CD4-positive, alpha-beta T cell treated with Interferon gamma for 1 hour (primary cell): Measurements from ENCODE around the gene RFPL3.
"Not testable (repeated sequence)": the region's sequence is repeated elsewhere in the genome, so short reads cannot be mapped to it uniquely, and the experiment has no call there.

Experiments
- DNase-seq: peaks from one replicate; pipeline ENCODE4 v3.0.0-alpha.2; 2020

The RFPL3 gene

DNA sequence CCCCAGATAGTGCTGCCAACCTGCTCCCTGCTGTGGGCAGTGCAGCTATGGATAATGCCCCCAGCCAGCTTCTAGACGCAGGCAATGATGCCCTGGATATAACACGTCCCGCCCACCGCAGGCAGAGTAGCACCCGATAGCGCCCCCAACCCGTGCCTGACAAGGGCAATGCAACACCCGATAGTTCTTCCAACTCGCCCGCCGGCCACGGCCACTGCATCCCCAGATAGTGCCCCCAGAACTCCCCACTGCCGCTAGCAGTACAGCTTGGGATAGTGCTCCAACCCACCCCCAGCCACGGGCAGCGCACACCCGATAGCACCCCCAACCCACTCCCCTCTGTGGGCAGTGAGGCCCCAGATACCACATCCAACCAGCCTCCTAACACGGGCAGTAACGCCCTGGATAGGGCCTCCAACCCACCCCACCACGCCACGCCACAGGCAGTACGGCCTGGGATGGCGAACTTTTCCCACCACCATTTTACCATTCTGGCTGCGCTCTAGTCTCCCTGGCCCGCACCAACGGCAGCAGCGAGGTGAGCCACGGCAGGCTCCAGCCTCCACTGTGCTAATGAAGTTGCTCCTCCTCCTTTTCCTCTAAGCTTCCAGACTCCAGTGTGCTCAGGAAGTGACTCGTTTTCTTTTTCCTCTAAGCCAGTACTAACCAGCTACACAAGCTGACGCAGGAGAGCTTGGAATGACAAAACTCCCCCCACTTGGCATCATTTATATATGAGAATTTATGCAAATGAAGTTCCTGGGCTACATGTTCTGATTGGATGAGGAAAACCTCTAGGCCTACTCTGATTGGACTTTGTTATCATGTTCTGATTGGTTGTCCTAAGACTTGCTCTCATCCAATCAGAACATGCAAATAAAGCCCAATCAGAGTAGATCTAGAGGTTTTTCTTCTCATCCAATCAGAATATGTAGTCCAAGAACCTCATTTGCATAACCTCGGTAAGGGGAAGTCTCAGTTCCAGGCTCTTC is 3.0 kb upstream of the RFPL3 start:
- DNase-seq = no peak

DNA sequence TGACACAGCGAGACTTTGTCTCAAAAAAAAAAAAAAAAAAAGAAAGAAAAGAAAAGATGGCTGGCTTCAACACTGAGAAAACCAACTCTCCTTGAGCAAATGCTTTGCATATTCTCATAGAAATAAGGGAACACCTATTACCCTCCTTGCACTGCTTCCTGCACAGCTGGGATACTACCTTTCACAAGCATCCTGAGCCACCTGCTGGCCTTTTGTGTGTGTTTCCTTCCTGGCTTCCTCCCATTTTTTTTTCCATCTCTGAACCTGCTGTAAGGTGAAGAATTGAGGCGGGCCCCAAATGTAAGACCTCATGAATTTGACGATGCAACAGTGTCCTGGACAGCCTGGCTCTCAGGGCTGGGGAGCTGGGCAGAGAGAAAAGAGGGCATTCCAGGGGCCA is 1.9 kb upstream of the RFPL3 start:
- no peak for DNase-seq

DNA sequence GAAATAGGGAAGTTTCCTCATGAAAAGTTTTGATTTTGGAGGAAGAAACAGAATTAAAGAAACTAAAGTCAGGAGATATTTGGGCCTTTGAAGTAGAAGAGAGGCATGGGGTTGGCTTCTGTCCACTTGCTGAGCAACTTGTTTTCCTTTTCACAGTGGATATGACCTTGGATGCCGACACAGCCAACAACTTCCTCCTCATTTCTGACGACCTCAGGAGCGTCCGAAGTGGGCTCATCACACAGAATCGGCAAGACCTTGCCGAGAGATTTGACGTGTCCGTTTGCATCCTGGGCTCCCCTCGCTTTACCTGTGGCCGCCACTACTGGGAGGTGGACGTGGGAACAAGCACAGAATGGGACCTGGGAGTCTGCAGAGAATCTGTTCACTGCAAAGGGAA is 2.4 kb downstream of the RFPL3 start:
- DNase-seq = not testable (repeated sequence)

DNA sequence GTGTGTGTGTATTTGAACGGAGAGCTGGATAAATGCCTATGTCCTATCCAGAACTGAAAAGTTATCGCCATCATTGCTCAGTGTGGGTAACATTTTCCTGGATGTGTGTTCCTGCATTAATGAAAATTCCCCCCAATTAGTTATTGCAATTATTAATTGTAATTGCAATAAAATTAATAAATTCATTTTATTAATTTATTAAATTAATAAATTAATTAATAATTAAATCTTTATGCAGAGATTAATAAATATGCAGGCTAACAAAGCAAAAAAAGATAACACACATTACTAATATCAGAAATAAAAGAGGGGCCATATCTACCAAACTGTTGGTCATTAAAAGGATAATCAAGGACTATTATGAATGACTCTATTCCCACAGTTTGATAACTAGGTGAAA is 3.6 kb downstream of the RFPL3 start:
- DNase-seq = no peak

- DNase-seq = no peak
Measured at GRCh38 chr22:32364210-32364609, 6.5 kb downstream of the RFPL3 start.

GRCh38 chr22:32375678-32376450 is 18.2 kb downstream of the RFPL3 start:
- DNase-seq = no peak

DNA sequence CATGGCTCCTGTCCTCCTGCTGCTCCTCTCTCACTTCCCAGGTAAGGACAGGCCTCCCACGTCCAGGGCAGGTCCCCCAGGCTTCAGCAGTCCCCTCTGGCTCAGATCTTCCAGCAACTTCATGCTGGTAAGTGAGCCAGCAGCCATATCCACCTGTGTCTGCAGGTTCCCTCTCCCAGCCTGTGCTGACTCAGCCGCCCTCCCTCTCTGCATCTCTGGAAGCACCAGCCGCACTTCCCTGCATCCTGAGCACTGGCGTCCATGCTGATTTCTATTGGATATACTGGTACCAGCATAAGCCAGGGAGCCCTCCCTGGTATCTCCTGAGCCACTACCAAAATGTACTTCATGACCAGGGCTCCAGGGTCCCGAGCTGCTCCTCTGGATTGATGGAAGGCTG is 19.0 kb downstream of the RFPL3 start:
- no peak for DNase-seq

- no peak for DNase-seq
Measured at GRCh38 chr22:32378707-32379272, 21.1 kb downstream of the RFPL3 start.

- no peak for DNase-seq
Measured at GRCh38 chr22:32380991-32381390, 23.3 kb downstream of the RFPL3 start.

DNA sequence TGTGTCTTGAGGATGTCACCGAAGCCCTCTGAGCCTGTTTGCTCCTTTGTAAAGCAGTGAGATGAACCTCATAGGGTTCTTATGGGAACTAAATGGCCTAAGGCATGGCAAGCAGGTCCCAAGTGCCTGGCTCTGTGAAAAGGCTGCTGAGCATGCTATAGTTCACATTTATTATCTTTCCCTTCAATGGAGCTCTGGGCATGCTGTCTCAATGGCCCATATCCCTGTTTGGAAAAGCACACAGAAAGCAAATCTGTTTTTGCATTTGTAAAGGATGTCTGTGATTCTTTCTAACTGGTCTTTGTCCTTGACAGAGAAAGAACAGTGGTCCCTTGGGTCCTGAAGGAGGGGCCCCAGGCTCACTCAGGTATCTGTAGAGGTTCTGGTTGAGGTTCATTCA is 28.0 kb downstream of the RFPL3 start:
- DNase-seq = no peak

DNA sequence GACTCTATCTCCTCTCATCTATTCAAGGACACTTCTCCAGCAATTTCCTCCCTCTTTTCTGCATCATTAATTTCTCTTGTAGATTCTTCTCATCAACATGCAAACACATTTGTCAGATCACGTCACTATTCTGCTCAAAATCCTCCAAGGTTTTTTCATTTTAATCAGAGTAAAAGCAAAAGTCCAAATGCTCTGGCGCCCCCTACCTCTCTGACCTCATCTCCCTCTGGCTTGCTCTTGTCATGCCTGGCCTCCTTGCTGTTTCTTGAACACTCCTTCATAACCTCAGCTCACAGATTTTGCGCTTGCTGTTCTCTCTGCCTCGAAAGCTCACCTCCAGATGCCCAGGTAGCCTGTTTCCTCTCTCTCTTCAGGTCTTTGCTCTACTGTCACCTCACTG is 32.0 kb downstream of the RFPL3 start:
- no peak for DNase-seq

DNA sequence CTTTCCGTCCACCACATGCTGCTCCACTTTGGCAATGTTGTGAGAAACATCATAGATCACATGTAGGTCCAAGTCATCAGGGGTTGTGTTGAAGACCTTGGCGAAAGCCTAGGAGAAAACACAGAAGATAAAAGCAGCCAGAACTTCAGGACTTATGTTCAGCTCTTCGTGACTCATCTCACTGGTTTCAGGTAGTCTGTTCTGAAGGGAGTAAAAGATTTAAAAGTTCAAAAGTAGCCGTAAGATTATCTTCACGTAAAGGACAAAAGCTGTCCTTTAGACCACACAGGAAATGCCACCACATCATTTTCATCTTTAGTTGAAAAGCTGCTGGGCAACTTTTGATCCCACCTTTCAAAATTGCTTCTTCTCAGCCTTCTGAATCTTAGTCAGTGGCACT is 37.4 kb downstream of the RFPL3 start:
- no peak for DNase-seq

GRCh38 chr22:32396255-32396654 is 38.6 kb downstream of the RFPL3 start:
- DNase-seq = no peak

DNA sequence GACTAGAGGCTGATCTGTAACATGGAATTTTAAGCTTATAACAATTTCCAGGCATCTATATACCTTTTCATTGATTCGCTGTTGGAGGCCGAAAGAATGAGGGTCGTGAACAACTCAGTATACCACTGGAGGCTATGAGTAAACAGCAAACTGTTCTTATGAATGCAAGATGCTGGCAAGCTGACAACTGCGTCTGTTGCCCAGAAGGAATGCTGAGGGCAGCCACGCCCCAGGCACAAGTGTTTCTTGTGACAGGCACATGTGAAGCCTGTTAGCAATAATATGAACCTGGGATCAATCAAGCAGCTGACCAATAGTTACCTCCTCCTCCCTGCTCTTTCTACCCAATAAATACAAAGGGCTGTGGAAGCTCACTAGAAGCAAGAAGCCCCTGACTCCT is 39.1 kb downstream of the RFPL3 start:
- DNase-seq = no peak

DNA sequence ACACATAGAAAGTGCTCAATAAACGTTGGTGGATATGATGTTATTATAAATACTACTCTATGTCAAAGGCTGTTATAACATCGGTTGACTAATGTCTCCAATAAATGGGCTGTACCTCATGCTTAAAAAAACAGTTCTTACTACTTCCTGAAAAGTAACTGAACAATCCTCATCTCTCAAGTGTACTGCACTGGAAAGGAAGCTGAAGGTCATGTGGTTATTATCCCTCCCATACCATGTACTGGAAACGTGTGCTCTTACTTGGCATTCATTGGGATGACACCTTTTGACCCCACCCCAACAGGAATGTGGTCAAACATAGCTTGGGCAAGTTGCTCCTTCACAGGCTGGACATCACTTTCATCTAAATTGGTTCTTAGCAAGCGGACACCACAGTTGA is 43.8 kb downstream of the RFPL3 start:
- DNase-seq = no peak

DNA sequence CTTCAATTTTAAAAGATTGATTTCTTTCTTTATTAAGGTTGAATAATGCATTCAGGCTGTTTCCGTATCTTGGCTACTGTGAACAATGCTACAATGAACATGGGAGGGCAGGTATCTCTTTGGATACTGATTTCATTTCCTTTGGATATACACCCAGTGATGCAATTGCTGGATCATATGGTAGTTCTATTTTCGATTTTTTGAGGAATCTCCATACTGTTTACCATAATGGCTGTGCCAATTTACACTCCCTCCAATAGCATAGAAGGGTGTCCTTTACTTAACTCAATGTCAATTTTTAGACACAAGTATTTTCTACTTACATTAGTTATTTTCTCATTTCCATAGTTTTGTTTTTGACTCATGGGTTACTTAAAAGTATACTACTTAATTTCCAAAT is 46.4 kb downstream of the RFPL3 start:
- DNase-seq = no peak

- DNase-seq = no peak
Measured at GRCh38 chr22:32407312-32407711, 49.6 kb downstream of the RFPL3 start.

GRCh38 chr22:32407936-32408335 is 50.3 kb downstream of the RFPL3 start:
- no peak for DNase-seq

GRCh38 chr22:32409977-32410376 is 52.3 kb downstream of the RFPL3 start:
- no peak for DNase-seq

DNA sequence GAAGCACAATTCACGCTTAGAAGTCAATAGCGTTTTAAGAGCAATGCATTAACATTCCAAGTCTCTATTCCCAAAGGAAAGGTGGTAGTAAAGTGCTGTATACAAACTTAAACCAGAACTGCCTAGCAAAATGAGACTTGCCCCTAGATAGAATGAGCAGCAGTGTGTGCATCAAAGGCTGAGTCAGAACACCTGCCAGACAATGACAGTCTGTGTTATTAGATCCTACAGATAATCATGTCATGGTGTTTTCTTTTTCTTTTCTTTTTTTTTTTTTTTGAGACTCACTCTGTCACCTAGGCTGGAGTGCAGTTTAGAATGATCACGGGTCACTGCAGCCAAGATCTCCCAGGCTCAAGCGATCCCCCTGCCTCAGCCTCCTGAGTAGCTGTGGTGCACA is 52.8 kb downstream of the RFPL3 start:
- DNase-seq = no peak
